ENCODE data around the gene C9orf152.

C9orf152 gene

DNA sequence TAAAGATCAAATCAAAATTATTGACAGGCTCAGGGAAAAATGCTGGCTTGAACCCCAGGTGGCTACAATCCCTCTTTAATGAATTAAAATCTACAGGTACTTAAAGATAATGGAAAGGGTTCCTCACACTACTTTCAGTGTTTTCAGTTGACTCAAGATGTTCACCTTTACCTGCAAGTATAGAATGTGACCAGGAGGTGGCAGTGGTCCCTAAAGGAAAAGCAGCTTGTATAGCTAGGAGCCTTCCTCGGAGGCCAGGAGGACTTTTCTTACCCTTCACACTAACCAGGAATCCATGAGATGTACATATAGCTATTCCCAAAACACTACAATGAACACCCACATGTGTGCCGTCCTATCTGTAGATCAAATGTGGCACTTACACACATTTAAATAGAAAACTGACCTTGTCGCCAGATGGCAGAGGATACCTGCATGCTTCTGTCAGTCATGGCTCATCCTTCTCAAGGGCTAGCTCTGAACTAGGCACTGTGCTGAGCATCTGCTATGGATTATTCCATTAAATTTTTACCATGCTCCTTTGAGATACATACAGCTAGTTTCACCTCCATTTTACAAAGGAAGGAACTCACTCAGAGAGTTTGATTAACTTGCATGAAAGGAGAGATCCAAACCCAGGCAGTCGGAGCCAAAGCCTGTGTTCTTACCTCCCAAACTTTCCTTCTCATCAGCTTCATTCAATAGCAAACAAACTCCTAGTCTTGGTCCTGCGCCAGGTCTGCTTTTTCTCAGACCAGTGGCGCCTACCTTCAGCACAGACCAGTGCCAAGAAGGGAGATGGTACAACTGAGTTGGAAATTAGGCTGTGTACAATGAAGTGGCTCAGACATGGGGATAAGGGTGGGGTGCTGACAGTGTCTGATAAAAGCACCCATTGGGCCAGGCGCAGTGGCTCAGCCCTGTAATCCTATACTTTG is 24.5 kb downstream of the C9orf152 start:
- in situ Hi-C loops (cut with MboI; ENCODE audit: low sequenced_read_pairs), result loop anchor here (25.0 kb wide), 1 partner anchor 429 kb away; no protein-coding TSS in a partner anchor

DNA sequence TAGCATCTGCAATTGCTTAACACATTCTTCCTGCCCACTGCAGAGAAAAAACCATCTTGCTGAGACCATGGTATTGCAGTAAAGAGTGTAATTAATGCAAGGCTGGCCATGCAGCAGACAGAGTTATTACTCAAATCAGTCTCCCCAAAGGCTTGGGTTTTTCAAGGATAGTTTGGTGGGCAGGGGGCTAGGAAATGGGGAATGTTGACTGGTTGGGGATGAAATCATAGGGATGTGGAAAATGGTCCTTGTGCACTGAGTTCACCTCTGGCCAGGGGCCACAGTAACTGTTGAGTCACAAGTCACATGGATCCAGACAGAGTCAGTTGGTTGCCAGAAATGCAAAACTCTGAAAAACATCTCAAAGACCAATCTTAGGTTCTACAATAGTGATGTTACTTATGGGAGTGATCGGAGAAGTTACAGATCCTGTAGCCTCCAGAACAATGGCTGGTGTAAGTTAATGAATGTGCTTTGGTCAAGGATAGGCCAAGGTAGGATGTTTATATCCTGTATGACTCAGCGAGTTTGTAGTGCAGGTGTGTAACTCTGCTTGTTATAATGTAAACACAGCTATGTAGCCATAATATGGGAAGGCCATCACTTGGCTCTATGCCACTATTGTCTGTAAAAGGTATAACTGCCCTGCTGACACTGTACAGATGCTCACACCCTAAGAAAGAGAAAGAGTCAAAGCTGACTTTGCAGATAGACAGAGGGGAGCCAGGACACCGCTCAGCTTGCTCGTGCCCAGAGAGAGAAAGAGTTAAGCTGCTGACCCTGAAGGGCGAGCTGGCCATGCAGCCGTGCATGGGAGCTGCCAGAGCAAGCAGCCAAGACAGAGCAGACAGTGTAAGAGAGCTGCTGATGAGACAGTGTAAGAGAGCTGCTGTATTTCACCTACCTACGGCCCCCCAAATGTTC is 27.2 kb downstream of the C9orf152 start:
- in situ Hi-C loops (cut with MboI; ENCODE audit: low sequenced_read_pairs), result loop anchor here (25.0 kb wide), 1 partner anchor 432 kb away; no protein-coding TSS in a partner anchor

DNA sequence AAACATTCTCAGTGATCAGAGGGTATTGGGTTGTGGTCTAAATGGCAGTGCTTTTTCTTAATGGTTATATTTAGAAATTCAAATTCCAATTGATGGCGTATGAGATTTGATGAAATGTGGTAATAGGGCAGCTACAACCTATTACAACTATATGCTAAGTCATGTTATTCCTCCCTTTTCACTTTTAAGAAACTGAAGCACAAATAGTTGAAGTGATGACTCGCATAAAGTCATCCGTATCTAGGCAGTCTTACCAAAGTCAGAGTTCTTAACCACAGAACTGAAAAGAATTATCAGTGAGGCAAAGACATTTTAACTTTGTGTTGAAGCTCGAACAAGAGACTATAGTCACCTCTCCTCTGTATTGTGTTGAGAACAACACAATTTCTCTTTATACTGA is 28.2 kb downstream of the C9orf152 start:
- in situ Hi-C loops (cut with MboI; ENCODE audit: low sequenced_read_pairs), result loop anchor here (25.0 kb wide), 1 partner anchor 433 kb away; no protein-coding TSS in a partner anchor

DNA sequence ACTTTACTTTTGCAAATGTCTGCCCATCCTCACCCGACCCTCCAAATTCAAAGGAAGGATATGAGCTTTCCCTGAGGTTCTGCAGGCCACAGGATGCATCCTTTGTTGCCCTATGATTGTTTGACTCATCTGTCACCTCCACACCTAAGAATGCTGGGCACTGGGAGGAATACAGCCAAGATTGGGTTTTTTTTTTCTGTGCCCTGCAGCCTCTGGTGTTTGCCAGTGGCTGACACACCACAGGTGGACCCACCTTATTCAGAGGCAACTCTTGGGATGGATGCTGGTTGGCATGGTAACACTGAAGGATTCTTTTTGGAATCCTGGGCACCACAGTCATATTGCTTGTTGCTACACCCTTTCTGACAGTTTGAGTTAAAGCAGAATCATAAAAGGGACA is 29.7 kb downstream of the C9orf152 start:
- in situ Hi-C loops (cut with MboI; ENCODE audit: low sequenced_read_pairs), result loop anchor here (25.0 kb wide), 1 partner anchor 434 kb away; no protein-coding TSS in a partner anchor

DNA sequence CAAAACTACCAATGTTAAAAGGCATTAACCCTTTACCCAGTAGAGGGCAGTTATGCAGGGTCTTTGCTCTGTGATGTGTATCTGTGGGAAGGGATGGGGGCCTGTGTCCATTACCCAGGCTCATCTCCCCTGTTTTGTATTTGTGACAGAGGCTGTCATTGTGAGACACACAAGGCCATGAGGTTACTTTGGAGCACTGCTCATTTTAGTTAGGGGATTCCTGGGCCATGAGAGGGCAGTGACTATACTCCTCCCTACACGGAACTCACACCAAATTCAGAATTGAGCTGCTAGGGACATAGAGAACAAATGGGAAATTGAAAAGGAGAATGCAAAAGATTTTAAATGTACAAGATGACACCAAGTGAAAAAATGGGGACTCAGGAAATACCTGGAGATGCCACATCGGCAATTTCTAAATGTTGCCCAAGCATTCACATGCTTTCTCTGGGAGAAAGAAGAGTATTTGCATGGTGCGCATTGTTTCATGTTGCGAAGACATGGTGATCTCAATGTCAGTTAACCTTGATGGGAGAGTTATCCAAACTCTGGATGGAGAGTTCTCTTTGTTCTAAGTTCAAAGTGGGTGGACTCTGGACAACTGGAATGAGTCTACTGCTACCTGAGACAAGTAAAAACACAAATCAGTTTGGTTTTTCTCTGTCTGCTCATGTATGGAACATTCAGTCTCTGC is 32.5 kb downstream of the C9orf152 start:
- in situ Hi-C loops (cut with MboI; ENCODE audit: low sequenced_read_pairs), result loop anchor here (25.0 kb wide), 1 partner anchor 437 kb away; no protein-coding TSS in a partner anchor

DNA sequence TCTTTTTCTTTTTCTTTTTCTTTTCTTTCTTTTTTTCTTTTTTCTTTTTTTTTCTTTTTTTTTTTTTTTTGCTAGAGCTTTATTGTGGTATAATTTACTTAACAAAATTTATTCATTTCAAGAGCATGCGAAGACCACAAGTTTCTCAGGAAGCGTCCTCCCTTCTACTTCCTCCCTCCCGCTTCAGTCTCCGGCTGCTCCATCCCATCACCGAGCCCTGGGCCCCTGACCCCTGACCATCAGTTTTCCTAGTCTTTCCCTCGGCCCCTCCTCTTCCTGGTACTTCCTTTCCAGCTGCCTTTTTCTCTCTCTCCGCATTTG is 34.7 kb downstream of the C9orf152 start:
- in situ Hi-C loops (cut with MboI; ENCODE audit: low sequenced_read_pairs), result no loop called here

DNA sequence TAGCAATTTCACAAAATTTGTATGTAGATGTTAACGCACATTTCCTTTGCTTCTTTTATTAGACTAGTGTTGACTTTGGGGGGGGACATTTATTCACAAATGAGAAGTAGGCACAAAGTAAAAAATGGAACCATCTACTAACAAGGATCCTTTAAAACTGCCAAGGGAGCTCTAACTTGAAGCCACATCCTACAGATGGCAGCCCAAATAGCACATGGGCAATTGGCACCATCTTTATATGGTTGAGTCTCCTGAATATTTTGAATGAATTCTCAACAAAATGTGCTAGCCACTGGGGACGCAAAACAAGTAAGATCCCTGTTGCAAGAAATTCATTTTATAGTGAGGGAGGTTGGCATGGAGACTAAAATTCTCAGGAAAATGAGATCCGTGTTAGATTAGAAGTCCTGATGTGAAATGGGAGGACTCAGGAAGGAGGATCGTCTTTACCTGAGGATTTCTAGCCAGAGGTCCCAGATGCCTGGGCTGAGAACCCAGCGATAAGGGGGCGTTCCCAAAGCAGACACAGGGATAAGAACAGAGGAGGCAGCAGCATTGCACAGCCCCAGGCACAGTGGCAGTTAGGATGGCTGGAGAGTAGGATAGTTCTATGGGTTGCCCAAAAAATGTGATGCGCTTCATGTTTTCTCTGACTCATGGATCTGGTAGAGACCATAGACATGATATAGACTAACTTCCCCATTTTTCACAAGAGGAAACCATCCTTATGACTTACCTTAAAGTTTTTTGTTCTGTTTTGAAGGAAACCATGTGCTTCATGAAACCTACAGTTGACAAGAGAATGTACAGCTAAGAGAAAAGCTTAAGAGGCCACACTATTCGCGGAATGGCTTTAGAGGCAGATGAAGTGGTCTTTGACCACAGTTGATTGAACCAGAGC is 37.4 kb downstream of the C9orf152 start:
- in situ Hi-C loops (cut with MboI; ENCODE audit: low sequenced_read_pairs), result no loop called here

DNA sequence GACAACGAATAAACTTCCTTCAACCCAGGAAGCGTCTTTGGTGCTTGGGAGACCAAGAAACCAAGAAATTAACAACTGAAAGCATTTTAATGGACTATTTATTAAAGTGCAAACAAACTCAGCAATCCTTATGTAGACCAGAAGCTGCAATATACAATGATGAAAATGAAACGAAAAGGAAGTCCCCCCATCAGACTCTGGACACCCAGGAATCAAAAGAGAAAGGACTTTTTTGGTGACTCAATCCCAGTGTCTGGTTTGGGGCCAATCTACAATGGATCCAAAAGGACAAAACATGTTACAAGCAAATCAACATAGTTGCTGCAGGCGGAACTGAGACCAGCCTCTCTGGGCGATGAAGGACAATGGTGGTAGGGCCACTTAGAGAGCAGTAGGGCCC is 39.5 kb downstream of the C9orf152 start:
- in situ Hi-C loops (cut with MboI; ENCODE audit: low sequenced_read_pairs), result no loop called here

DNA sequence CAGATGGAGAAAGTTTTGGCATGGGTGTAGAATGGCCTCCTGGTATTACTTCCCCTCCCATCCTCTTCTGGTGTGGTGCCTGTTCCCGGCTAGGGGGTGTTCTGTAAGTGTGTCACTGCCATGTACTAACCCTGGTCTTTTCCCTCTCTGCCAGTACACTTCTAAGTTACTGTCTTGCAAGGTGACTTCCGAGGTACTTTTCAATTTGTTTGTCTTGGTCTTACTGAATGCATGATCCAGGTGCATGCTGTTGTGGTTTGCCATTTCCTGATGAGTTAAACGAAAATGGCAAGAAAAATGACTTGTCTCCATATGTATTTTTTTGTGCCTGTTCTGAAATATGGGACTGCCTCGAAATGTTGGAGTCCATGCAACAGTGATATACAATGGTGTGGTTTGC is 46.0 kb downstream of the C9orf152 start:
- in situ Hi-C loops (cut with MboI; ENCODE audit: low sequenced_read_pairs), result no loop called here

DNA sequence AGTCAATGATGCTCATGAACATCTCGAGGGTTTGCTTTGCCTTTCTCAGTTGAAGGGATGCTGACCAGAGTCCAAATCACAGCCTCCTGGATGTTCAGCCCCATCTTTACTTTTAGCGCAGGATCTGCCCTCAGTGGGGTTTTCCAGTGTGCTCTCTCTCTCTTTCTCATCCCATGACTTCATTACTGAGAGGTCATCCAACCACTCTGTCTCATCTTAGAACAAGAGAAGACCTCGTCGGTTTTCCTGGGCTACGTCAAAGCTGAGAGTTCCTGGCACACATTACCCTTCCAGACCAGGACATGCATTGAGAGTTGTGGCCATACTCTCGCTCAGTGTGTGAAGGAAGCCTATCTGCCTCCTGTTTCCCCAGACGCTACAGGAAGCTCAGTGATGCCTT is 47.3 kb downstream of the C9orf152 start:
- in situ Hi-C loops (cut with MboI; ENCODE audit: low sequenced_read_pairs), result no loop called here

DNA sequence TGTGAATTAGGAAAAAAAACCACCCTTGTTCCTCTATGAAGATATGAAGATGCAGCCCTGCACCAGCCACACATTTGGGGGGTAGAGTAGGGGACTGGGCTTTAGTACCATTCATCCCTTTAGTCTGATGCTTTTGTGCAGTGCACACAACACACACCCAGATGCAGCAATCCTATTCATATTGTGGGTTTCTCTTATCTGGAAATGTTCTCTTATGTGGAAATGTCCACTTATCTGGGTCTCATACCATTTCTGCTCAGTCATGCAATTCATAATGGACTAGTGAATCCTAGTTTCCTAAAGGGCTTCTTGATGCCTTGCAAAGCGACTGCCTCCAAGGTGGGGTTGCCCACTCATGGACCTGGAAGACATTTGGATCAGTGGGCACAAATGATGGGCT is 47.8 kb downstream of the C9orf152 start:
- in situ Hi-C loops (cut with MboI; ENCODE audit: low sequenced_read_pairs), result no loop called here

DNA sequence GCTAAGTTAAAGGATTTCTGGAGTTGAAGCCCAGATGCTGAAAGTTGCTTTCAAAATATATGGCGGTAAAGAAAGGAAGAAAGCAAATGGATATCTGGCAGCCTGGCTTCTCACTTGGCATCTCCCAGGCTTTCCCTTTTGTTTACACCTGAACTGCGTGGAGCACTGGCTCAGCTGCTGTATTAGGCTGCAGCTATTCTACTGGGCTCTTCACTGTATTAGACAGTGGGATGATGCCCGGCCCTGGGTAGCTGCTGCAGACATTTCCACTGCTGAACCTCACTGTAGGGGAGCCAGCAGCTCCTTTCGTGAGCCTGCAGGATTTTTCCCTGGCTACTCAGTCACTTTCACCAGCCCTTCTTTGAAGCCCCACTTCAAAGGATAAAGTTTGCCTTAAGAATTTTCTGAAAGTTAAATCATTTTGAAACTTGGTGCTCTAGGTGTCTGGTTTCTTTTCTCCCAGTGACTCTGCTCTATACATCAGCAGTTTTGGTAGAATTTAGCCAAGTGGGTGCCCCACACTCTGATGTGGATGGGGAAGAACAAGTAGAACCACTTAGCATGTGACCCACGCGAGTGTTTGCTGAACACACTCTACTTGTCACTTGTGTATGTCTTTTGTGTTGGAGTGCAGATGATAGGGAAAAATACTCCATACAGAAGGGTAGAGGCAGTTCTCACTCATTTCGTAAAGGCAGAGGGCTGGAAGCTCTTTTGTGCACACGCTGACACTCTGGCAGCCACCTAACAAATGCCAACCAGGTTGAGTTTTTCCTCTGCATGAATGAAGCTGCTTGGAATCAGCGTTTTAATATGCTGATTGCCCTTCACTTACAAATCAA is 49.9 kb downstream of the C9orf152 start:
- in situ Hi-C loops (cut with MboI; ENCODE audit: low sequenced_read_pairs), result loop anchor here (10.0 kb wide), 1 partner anchor 263 kb away; no protein-coding TSS in a partner anchor

DNA sequence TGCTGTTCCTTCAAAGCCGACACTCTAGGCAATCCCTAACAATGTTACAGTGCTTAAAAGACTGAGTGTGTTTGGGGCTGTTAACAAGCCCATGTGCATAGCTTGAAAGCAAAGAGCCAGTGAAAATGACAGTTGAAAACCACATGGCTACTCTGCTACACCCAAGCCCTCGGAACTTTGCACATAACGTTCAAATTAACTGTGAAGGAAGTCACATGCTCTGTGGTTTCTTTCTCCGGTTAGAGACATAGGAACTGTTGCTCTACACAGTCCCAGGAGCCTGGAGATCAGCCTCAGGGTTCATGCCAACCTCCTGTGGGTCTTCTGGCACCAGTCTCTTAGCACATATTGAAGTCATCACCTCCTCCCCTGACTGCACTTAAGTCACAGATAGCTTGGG is 51.1 kb downstream of the C9orf152 start:
- in situ Hi-C loops (cut with MboI; ENCODE audit: low sequenced_read_pairs), result loop anchor here (10.0 kb wide), 1 partner anchor 262 kb away; no protein-coding TSS in a partner anchor

DNA sequence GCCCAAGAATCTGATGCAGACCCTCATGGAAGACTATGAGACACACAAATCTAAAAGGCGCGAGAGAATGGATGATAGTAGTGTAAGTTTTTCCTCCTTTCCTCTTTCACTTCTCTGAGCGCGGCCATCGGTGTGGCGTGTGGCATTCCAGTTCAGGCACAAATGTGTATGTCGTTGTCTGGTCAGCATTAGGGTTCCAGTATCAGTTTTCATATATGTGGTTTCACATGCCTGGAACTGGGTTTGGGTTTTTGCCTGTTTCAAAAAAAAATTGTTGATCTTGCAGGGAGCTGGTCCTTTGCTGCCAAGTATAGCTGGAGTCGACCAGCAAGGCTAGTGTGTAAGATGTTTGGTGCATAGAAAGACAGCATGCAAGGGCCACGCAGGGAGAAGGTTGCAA is 51.5 kb downstream of the C9orf152 start:
- in situ Hi-C loops (cut with MboI; ENCODE audit: low sequenced_read_pairs), result loop anchor here (10.0 kb wide), 1 partner anchor 262 kb away; no protein-coding TSS in a partner anchor

DNA sequence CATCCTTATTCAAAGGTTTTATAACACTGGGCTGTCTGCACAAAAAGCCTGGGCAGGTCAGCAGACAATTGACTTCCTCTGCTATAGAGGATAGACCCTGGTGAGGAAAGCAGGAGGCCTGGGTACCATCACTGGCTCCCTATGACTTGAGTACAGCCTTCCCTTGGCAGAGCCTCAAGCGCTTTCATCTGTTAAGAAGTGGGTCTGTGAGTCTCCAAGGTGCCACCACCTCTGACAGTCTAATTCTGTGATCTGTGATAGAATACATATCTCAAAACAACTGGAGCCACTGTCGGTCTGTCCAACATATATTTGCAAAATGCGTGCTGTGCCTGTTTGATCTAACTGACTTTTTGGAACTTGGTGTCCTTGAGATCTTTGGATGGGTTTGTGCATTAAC is 52.2 kb downstream of the C9orf152 start:
- in situ Hi-C loops (cut with MboI; ENCODE audit: low sequenced_read_pairs), result loop anchor here (10.0 kb wide), 1 partner anchor 261 kb away; no protein-coding TSS in a partner anchor

DNA sequence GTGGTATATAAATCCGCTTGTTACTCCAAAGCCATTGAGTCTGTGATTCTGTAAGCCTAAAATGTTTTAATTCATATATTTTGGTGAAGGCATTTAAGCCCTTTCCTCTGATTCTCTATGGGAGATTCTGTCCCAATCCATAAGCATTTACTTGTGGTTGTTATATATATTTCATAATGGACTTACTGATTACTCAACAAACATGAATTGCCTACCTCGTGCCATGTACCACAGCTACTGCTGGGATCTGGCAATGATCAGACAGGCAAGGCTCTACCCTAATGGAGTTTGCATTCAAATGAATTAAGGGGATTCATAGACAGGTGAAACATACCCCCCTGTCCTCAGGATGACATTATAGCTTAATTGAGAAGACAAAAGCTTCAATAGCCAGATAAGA is 54.5 kb downstream of the C9orf152 start:
- in situ Hi-C loops (cut with MboI; ENCODE audit: low sequenced_read_pairs), result loop anchor here (10.0 kb wide), 1 partner anchor 259 kb away; no protein-coding TSS in a partner anchor

DNA sequence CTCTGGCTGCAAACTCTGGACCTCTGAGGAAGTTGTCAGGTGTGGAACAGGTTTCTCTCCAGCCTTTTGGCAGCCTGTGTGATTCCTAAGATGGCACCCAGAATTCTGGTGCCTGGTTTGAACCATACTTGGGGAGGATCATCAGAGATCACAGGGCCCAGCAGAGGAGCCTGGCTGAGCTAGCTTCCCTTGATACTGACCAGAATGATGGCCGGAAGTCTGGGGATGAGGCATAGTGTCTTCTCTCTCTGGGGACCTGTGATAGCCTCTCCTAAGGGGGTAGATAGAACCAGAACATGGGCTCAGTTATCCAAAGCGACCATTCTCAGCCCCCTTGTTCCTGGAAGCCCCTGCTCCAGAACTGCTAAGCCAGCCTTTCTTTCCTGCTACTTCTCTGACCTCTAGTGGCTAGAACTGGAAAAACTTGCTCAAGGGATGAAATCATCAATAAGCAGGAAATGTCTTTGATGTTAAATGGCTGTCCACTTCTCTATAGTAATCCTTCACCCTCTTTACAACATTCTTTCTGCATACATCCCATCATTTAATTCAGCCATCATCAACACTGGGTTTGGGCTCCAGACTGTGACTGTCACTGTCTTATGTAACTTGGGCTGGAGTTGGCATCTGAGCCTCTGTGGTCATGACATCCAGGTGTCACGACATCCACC is 55.1 kb downstream of the C9orf152 start:
- in situ Hi-C loops (cut with MboI; ENCODE audit: low sequenced_read_pairs), result loop anchor here (10.0 kb wide), 1 partner anchor 258 kb away; no protein-coding TSS in a partner anchor
